ENCODE measurements around the gene TBC1D5. TPM values are rescaled to one million over a fixed set of nuclear protein-coding genes. Genes with fewer than 3 reads are reported as not detected.
A peak's percentile ranks its signal among the peaks of the same experiment; 100 is the strongest.

Gene TBC1D5
- total RNA-seq, 1 experiment from 2014 or later = 33.9 TPM

- intact Hi-C loops (cut with micrococcal nuclease) = loop anchor here (2.0 to 10.0 kb wide), 2 partner anchors 140 to 296 kb away; no protein-coding TSS in a partner anchor
- ChIA-PET RAD21 (ENCODE audit: low non-redundant PET in 1 of 2, low total read pairs in 2 of 2, uncharacterized antibody in 2 of 2, unreplicated experiment in 2 of 2) (interaction anchor here (0.7 to 0.8 kb wide), 2 partner anchors 140 to 297 kb away, joined by 3 to 4 read pairs; no protein-coding TSS in a partner anchor), POLR2A (no interaction called here), CTCF (interaction anchor here (2.0 kb wide), 1 partner anchor 296 kb away, joined by 12 read pairs; no protein-coding TSS in a partner anchor)
- no TSS peak for BruUV-seq (replicated peaks)
- DNase-seq (ENCODE audit: low read depth, low spot score) (no peak), ATAC-seq (no peak)
- no peak overlapping the region for H3K27ac ChIP-seq (ENCODE audit: low read depth, low read length)
- no peaks in the 10 kb centered on the region for H3K27me3 ChIP-seq (ENCODE audit: insufficient read depth, low read length)
- H3K9me3 ChIP-seq (ENCODE audit: control insufficient read depth in 1 of 2, insufficient read depth in 1 of 2, low read depth in 1 of 2, low read length in 2 of 2) = no peaks in the 10 kb centered on the region
- H3K79me2 ChIP-seq (ENCODE audit: insufficient read depth, low read length) = no peaks in the 10 kb centered on the region
- H3K9me2 ChIP-seq (ENCODE audit: insufficient read depth) = no peaks in the 10 kb centered on the region
- no peaks in the 10 kb centered on the region for H4K20me1 ChIP-seq (ENCODE audit: insufficient read depth)
- H3K36me3 ChIP-seq (ENCODE audit: control insufficient read depth in 1 of 2, insufficient read depth in 2 of 2, low read length in 2 of 2) = no peaks in the 10 kb centered on the region
- H3K9ac ChIP-seq (ENCODE audit: low read length) = no peak overlapping the region
- no peak overlapping the region for H3K4me2 ChIP-seq (ENCODE audit: low read length)
- H3K4me1 ChIP-seq (ENCODE audit: control insufficient read depth in 1 of 2, insufficient read depth in 2 of 2, low read length in 2 of 2) = no peaks in the 10 kb centered on the region
- TF ChIP-seq POLR2AphosphoS5 (IDR thresholded peaks at IDR 0.05; ENCODE audit: low read depth, low read length) (no peak), CTCF (IDR thresholded peaks at IDR 0.05 in 2 of 3, conservative IDR thresholded peaks at IDR 0.05 in 1 of 3; ENCODE audit: borderline replicate concordance in 1 of 3, insufficient read depth in 1 of 3, low read depth in 2 of 3, low read length in 2 of 3) (peak in 2 of 3 experiments; percentile 11 to 36; a peak in 3 of 6 replicates), FOSL1 (IDR thresholded peaks at IDR 0.05; ENCODE audit: low read depth) (no peak), RAD21 (IDR thresholded peaks at IDR 0.05; ENCODE audit: low read depth) (peak; percentile 36; the same call in 1 of the 2 replicates)
- no peak overlapping the region for H2AFZ ChIP-seq (ENCODE audit: low read depth, low read length, poor library complexity, severe bottlenecking)
- H3K4me3 ChIP-seq (replicated peaks in 1 of 2; ENCODE audit: low read depth in 1 of 2, low read length in 2 of 2) = no peak overlapping the region
Observed at GRCh38 chr3:17544632-17545031, 197.8 kb downstream of the TBC1D5 start.

GRCh38 chr3:17542591-17542990 is 199.8 kb downstream of the TBC1D5 start:
- BruUV-seq (replicated peaks) = no TSS peak
- DNase-seq (ENCODE audit: low read depth, low spot score) = no peak
- Histone ChIP-seq H3K27me3 (ENCODE audit: insufficient read depth, low read length) (no peaks in the 10 kb centered on the region), H3K9me2 (ENCODE audit: insufficient read depth) (no peaks in the 10 kb centered on the region), H3K27ac (ENCODE audit: low read depth, low read length) (no peak overlapping the region), H4K20me1 (ENCODE audit: insufficient read depth) (no peaks in the 10 kb centered on the region), H2AFZ (ENCODE audit: low read depth, low read length, poor library complexity, severe bottlenecking) (no peak overlapping the region), H3K79me2 (ENCODE audit: insufficient read depth, low read length) (no peaks in the 10 kb centered on the region), H3K4me2 (ENCODE audit: low read length) (no peak overlapping the region), H3K9ac (ENCODE audit: low read length) (no peak overlapping the region), H3K4me3 (replicated peaks in 1 of 2; ENCODE audit: low read depth in 1 of 2, low read length in 2 of 2) (no peak overlapping the region), H3K4me1 (ENCODE audit: control insufficient read depth in 1 of 2, insufficient read depth in 2 of 2, low read length in 2 of 2) (no peaks in the 10 kb centered on the region), H3K36me3 (ENCODE audit: control insufficient read depth in 1 of 2, insufficient read depth in 2 of 2, low read length in 2 of 2) (no peaks in the 10 kb centered on the region), H3K9me3 (ENCODE audit: control insufficient read depth in 1 of 2, insufficient read depth in 1 of 2, low read depth in 1 of 2, low read length in 2 of 2) (no peaks in the 10 kb centered on the region)
- ChIA-PET CTCF (no interaction called here), POLR2A (no interaction called here), RAD21 (ENCODE audit: low non-redundant PET in 1 of 2, low total read pairs in 2 of 2, uncharacterized antibody in 2 of 2, unreplicated experiment in 2 of 2) (no interaction called here)
- ATAC-seq = no peak
- TF ChIP-seq ZFX (IDR thresholded peaks at IDR 0.05) (no peak), EZH2 (IDR thresholded peaks at IDR 0.05) (no peak), FOSL1 (IDR thresholded peaks at IDR 0.05; ENCODE audit: low read depth) (no peak), CEBPB (IDR thresholded peaks at IDR 0.05; ENCODE audit: low read depth) (no peak), ATF3 (IDR thresholded peaks at IDR 0.05) (no peak), EZH2phosphoT487 (IDR thresholded peaks at IDR 0.05; ENCODE audit: borderline replicate concordance) (no peak), REST (IDR thresholded peaks at IDR 0.05; ENCODE audit: low read depth) (no peak)
- intact Hi-C loops (cut with micrococcal nuclease) = loop anchor here (10.0 kb wide), 1 partner anchor 142 kb away; no protein-coding TSS in a partner anchor

All from HCT116 (cell line).